CD4-positive, alpha-beta T cell treated with Interferon alpha-2 for 1 hour (primary cell): ENCODE data around the gene TMEM121B.
"Not testable (repeated sequence)": the region's sequence is repeated elsewhere in the genome, so short reads cannot be mapped to it uniquely, and the experiment has no call there.

Experiments used
- DNase-seq, 2 donors: peaks; one replicate each; pipeline ENCODE4 v3.0.0-alpha.2; 2020 to 2022

Gene TMEM121B

GRCh38 chr22:17121233-17122195, at the start of gene TMEM121B:
TMEM121B (minus strand) TSS chr22:17121360; CDS start chr22:17121127, 233 bp downstream.
- peak; percentile 16 to 43 for DNase-seq

- no peak for DNase-seq
These were observed 46.3 kb upstream of the TMEM121B start for GRCh38 chr22:17167486-17167885.

DNA sequence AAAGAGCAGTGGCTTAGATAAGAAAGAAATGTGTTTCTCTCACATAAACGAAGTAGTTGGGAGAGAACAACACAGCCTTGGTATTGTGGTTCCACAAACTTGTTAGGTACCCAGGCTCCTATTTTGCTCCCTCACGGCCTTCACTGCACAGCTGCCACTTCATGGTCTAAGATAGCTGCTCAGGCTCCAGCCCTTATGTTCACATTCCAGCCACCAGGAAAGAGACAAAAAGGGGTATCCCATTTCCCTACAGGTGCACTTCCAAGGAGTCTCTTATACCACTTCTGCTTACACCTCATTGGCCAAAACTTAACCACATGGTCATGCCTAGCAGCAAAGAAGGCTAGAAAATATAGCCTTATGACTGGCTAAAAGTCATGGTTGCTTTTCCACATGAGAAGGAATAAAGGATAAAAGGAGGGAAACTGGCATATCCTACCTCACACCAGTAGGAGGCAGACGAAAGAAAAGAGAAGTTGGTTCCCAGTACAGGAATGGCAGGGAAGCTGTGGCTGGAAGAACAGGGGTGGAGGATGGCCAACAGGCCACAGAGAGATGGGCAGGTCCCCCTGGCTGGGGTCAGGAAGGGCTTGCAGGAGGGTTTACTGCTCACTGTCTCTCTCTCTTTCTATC, 43.3 kb upstream of the TMEM121B start:
- no peak for DNase-seq

DNA sequence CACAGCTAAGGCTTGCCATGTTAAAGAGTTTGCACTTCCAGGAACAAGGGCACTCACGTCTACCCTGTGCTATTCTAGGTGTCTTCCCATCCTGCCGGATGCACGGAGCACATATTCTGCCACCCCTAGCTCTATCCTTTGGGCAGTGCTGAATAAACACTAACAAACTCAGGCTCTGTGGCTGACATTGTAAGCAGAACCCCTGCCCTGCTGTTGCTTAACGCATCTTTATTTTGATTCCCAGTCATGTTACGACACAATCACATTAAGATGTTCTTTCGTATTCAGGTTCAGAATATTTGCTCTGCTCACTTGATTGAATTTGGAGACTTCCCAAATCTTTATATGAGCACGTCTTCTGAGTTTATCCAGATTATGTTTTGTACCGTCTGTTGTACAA, 41.6 kb upstream of the TMEM121B start:
- DNase-seq: no peak

GRCh38 chr22:17161991-17162390, 40.8 kb upstream of the TMEM121B start:
- DNase-seq: no peak

DNA sequence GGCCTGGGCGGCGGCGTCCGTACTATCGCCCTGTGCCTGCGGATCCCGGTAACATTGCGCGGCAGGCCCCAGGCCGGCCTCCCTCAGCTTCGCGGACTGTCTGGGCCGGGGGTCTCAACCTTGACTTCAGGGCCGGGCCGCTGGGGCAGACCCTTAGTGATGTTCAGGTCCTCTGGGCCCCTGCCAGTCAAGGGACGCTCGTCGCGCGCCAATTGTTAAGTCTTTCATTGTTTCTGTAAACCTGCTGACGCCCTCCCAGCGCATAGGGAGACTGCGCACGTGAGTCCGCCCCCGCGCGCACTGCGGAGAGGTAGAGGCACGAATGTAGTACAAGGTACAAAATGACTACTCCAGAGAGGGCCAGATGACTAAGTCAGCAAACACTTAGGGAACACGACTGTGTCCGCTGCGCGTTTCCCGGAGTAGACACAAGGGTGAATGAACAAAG, 38.4 kb upstream of the TMEM121B start:
- peak; percentile 1 to 32 for DNase-seq

DNA sequence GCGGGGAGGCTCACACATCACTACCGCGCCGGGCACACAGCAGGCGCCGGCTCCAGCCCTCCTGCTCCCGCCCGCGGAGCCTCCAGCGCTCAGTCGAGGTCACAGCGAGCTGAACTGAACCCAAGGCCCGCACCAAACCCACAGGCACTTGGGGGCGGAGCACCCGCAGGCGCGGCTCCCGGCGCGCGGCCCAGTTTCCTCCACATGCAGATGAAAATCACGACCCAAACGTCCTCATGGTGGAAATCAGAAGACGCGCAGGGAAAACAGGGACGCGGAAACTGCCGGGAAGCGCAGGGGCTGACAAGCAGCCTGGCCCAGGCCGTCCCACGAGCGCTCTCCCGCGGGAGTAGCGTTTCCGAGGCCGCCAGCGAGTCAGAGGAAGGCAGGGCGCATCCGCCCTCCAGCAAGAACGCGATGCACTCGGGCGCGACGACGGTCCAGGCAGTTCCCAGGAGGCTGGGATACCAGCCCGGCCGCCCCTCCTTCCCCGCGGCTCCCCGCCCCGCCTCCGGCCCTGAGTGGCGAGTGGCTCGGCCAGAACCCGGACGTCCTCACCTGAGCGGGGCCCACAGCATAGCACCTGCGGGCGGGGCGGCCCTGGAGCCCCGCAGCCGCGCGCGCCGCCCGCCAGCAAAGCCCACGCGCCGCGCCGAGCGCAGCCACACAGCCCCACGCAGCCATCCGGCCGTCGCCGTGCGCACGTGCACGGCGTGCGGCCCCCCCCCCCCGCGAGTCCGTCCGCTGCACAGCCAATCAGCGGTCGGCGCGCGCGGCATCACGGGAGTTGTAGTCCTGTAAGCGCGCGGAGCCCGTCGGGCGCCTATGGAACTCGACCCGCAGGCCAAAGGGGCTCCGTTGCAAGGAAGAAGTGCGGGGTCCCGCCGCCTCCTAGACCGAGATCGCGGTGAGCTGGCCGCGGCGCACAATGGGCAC, 37.7 kb upstream of the TMEM121B start, which contains the start of gene HDHD5:
HDHD5 (minus strand) TSS at position 710 of the 936 bp plus-strand sequence; CDS start at position 684, 26 bp downstream.
- peak; percentile 85 to 91 for DNase-seq

DNA sequence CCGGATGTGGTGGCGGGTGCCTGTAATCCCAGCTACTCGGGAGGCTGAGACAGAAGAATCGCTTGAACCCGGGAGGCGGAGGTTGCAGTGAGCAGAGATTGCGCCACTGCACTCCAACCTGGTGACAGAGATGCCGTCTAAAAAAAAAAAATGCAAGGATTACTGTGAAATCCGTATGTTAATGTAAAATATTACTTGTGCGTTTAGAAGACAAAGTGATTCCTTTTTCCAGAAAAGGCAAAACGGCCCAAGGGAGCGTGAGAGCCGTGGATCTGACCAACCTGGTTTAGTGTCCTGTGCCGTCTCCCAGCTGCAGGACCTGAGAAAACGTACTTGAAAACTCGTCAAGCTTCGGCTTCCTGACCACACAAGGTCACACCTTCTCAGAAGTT, 37.0 kb upstream of the TMEM121B start:
- DNase-seq: no peak

GRCh38 chr22:17157714-17158113, 36.6 kb upstream of the TMEM121B start:
- DNase-seq: no peak

- no peak for DNase-seq
These were observed 34.8 kb upstream of the TMEM121B start for GRCh38 chr22:17155941-17156340.

DNA sequence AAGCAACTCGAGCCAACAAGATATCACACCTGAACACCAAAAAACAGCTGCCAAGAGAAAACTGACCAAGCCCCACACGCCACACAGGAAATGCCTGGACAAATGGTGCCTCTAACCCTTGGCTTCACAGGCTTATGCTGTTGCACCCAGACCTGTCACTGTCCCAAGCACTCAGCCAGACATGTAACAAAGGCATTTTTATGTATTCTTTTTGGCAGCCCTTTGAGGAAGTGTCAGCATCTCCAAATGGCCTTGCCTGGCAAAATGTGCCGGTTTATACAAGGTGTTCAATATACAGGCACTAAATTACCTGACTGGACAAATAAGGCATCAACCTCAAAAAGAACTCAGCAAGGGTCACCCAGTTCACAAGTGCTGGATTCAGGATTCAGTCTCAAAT, 31.8 kb upstream of the TMEM121B start:
- no peak for DNase-seq

GRCh38 chr22:17152340-17152739, 31.2 kb upstream of the TMEM121B start:
- no peak for DNase-seq

DNA sequence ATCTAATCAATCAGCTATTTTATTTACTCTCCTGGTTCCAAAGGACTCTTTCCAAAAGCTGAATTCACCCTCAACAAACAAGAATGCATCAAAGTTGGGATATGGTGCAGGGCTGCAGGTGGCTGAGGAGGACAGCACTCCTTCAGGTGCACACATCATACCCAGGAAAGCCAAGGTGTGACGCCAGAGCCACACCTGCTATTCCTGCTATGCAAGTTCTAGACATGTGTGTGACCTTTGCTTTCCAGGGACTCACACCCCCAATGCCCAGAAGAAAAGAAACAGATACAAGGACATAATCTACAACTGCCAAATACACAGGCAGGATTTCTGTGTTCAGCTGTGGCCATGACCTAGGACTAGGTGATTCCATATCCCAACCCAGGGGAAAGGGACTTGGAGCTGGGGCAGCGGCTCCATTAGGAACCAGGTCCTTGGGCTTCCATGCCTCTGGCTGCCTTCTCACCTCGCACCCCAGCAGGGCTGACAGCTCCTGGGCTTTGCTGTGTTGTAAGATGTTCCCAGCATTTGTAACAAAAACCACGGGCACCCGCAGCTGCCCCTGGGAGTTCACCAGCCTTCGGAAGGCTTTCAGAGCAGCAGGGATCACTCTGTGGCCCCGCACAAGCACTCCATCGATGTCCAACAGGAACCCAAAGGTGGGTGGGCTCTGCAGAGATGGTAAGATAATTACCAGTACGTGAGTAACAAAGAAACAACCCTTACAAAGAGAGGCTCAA, 28.1 kb upstream of the TMEM121B start:
- DNase-seq: no peak

DNA sequence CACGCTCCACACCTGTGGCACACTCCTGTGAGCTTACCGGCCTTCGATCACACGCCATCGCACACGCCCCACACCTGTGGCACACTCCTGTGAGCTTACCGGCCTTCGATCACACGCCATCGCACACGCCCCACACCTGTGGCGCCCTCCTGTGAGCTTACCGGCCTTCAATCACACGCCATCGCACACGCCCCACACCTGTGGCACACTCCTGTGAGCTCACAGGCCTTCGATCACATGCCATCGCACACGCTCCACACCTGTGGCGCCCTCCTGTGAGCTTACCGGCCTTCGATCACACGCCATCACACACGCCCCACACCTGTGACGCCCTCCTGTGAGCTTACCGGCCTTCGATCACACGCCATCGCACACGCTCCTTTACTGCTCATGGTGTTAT, 26.3 kb upstream of the TMEM121B start:
- not testable (repeated sequence) for DNase-seq

DNA sequence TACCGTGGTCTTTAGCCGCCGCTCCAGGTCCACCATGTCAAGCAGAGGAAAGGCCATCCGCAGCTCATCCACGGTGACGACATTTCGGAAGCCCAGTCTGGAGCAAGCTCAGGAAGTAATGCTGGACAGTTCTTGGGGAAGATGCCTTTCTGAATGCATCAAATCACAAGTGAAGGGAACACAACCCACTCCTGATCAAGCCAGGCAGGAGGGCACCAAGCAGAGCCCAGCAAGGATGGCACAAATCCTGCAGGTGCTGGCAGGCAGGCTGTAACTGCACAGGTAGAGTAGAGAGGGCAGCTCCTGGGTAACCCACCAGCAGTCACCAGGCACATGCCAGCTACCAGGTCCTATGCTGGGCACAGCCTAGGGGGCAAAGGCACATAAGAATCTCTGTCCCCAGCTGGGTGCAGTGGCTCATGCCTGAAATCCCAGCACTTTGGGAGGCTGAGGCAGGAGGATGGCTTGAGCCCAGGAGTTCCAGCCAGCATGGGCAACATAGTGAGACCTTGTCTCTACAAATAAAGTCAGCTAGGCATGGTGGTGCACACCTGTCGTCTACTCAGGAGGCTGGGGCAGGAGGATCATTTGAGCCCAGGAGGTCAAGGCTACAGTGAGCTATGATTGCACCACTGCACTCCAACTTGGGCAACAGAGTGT, 24.0 kb upstream of the TMEM121B start:
- no peak for DNase-seq

DNA sequence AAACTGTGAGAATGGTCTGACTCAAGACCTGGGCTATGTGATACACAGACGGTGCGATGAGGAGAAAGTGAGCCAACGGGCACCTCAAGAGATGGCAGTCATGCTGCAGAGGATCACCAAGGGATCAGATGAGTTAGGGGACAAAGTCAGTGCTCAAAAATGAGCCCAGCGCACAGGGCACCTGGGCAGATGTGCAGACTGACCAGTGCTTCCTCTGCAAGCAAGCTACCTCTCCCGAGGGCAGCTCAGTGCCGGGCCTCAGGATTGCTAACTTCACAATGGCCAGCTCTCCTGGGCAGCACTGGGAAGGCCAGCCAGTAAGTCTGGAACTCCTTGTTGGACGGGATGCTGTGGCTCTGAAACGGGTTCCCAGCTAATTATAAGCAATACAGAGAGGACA, 22.7 kb upstream of the TMEM121B start:
- DNase-seq: no peak

- no peak for DNase-seq
These were observed 21.9 kb upstream of the TMEM121B start for GRCh38 chr22:17143101-17143500.

DNA sequence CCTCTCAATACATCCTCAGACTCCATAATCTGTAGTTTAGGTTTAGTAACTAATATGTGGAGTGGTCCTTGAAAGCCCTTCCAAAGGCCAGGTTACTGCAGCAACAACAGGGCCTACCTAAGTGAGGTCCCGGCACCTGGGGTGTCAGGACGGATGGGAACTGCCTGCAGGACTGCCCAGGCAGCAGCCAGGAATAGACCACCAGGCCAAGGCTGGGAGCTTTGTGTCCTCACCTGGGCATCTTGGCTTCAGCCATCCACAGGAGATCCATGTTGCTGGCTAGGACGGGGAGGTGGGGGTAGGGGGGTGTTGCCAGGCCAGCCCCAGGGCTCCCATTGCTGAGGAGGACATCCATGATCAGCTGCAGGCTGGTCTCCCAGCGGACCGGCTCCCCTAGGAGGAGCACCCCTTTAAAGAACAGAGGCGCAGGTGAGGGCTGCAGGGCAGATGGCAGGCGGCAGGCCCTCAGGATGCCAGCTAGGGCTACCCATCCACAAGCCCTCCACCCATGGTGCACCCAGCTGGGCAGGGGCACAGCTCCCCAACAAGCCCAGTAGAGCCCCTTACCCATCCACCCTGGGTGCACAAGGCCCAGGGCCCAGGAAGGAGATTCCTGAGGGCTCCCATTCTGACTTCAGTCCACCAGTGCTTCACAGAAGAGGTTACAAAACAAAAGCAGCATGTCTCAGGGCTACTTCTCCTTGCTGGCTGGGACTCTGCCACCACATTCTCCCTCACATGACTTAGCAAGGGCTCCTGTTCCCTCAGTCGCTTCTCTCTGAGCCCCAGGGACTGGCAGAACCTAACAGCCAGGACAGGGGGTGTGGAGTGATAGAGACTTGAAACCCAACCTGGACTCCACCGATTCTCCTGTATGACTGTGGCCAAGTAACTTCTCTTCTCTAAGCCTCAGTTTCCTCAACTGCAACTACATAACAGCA, 19.9 kb upstream of the TMEM121B start:
- DNase-seq: no peak

DNA sequence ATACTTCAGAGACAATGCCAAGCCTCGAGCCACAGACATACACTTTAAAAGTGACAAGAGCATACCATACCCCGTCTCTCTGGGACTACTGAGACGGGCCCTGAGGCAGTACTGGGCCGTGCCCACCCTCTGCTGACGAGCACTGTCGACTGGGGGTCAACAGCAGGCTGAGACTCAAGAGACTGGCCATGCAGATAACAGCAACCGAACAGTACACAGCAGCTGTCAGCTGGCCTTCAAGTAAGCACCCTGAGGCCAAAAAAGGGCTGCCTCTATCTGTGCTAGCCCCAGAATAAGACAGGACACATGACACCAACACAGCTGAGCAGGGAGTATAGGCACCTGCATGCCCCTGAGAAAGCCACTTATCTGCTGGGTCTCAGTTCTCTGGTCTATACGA, 18.9 kb upstream of the TMEM121B start:
- no peak for DNase-seq

GRCh38 chr22:17138513-17138912, 17.4 kb upstream of the TMEM121B start:
- DNase-seq: no peak
